ENCODE measurements around the gene FARS2.

Gene FARS2

DNA sequence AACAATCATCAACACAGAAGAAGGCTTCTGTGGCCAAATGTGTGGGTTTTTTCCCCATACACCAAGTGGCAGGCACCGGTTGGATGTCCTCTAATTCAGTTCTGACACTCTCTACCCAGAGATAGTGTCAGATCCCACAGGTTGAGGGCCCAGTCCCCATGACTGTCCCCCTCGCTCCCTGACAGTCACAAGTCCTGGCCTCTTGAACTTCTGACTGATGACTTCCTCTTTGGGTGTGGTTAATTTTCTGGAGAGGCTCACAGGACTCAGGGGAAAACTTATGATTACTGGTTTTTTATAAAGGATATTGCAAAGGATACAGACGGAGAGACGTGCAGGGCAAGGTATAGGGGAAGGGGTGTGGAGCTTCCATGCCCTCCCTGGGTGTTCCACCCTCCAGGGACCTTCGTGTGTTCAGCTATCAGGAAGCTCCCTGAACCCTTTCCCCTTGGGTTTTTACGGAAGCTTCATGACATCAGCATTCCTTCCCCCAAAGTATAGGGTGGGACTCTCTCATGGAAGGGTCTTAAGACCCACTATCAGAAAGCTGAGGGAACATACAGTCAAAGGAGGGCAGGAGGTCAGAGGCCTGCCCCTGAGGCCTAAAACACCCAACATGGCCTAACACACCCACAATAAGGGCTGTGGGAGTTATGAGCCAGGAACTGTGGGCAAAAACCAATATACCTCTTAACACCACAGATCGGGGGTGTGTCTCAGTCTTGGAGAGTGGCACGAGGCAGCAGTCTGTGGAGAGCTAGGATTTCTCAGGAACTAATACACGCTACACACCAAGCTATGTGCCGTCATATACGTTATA lies 33.3 kb downstream of the FARS2 start:
- Histone ChIP-seq H3K27me3 (ENCODE audit: control insufficient read depth, insufficient read depth, low read length) (no peaks in the 10 kb centered on the region), H3K4me3 (ENCODE audit: low read length) (no peak overlapping the region), H3K9ac (ENCODE audit: low read length) (no peak overlapping the region), H3K9me3 (ENCODE audit: control insufficient read depth, low read length) (no peaks in the 10 kb centered on the region), H3K36me3 (ENCODE audit: control insufficient read depth, insufficient read depth, low read length) (no peaks in the 10 kb centered on the region), H3K4me1 (ENCODE audit: control insufficient read depth, insufficient read depth, low read length) (no peaks in the 10 kb centered on the region)

DNA sequence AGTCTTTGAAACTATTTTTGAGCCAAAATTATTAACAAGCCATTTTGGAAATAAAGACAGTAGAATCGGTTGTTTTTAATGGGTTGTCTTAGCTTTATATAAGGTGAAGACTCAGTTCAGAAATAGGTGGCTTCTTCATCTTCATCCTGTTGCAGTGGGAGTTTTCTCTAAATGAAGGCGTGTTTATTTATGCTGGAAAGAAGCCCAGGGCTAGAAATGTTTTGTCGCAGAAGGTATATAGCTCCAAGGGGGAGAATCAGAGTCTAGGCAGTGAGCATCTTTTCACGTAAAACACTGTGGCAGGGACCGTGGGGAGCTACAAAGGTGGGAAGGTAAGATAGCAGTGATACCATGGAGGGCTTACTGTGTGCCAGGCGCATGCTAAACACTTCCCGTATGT lies 34.3 kb downstream of the FARS2 start:
- Histone ChIP-seq H3K9ac (ENCODE audit: low read length) (no peak overlapping the region), H3K9me3 (ENCODE audit: control insufficient read depth, low read length) (no peaks in the 10 kb centered on the region), H3K27me3 (ENCODE audit: control insufficient read depth, insufficient read depth, low read length) (no peaks in the 10 kb centered on the region), H3K36me3 (ENCODE audit: control insufficient read depth, insufficient read depth, low read length) (no peaks in the 10 kb centered on the region), H3K4me3 (ENCODE audit: low read length) (no peak overlapping the region), H3K4me1 (ENCODE audit: control insufficient read depth, insufficient read depth, low read length) (no peaks in the 10 kb centered on the region)

DNA sequence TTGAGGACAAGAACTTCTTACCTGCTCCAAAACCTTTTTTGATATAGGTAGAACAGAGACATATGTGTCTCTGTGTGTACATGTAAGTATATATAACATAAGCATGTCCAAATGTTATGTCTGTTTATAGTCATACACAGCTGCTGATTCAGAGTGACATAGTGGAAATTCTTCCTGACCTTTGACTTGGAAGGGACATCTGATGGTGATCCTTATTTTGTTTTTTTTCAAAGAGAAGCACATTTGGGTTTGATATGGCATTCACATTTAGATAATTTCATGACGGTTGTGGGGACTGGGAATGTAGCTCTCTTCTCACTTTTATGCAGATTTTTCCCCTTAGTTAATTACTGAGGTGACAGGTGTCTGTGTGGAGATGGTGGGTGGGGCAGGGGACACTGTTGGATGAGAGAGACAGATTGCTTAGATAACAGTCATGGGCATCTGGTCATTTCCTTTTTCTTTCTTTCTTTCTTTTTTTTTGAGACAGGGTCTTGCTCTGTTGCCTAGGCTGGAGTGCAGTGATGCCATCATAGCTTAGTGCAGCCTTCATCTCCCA lies 39.0 kb downstream of the FARS2 start:
- Histone ChIP-seq H3K4me1 (ENCODE audit: control insufficient read depth, insufficient read depth, low read length) (no peaks in the 10 kb centered on the region), H3K4me3 (ENCODE audit: low read length) (no peak overlapping the region), H3K9me3 (ENCODE audit: control insufficient read depth, low read length) (no peaks in the 10 kb centered on the region), H3K9ac (ENCODE audit: low read length) (no peak overlapping the region), H3K27me3 (ENCODE audit: control insufficient read depth, insufficient read depth, low read length) (no peaks in the 10 kb centered on the region), H3K36me3 (ENCODE audit: control insufficient read depth, insufficient read depth, low read length) (no peaks in the 10 kb centered on the region)

DNA sequence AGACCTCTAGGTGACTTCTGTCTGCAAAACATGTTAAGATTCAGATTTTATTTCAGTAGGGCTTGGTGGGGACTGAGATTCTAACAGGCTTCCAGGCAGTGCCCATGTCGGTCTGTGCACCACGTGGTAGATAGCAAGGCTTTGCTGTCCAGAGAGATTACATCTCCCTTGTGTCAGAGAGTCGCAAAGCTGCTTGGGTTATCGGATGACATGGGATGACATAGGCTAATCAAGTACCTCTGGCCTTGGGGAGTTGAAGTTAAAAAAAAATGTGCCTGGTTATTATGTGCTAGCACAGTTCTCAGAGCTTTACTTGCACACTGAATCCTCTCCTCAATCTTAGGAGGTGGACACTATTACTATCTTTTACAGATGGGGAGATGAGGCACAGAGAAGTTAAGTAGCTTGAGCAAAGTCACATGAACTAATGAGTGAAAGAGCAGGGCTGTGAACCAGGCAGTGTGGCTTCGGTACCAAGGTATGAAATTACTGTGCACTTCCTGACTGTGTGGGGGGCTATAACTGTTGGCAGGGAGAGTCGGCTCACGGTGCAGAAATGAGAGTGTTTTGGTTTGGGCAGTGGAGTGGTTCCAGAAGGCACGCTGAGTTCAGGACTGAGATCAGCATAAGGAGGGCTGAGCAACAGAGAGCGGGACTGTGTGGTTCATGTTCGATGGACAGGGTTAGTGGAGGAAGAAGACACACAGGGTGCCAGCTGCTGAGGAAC lies 41.1 kb downstream of the FARS2 start:
- Histone ChIP-seq H3K4me3 (ENCODE audit: low read length) (no peak overlapping the region), H3K36me3 (ENCODE audit: control insufficient read depth, insufficient read depth, low read length) (no peaks in the 10 kb centered on the region), H3K9me3 (ENCODE audit: control insufficient read depth, low read length) (no peaks in the 10 kb centered on the region), H3K4me1 (ENCODE audit: control insufficient read depth, insufficient read depth, low read length) (no peaks in the 10 kb centered on the region), H3K27me3 (ENCODE audit: control insufficient read depth, insufficient read depth, low read length) (no peaks in the 10 kb centered on the region), H3K9ac (ENCODE audit: low read length) (no peak overlapping the region)

DNA sequence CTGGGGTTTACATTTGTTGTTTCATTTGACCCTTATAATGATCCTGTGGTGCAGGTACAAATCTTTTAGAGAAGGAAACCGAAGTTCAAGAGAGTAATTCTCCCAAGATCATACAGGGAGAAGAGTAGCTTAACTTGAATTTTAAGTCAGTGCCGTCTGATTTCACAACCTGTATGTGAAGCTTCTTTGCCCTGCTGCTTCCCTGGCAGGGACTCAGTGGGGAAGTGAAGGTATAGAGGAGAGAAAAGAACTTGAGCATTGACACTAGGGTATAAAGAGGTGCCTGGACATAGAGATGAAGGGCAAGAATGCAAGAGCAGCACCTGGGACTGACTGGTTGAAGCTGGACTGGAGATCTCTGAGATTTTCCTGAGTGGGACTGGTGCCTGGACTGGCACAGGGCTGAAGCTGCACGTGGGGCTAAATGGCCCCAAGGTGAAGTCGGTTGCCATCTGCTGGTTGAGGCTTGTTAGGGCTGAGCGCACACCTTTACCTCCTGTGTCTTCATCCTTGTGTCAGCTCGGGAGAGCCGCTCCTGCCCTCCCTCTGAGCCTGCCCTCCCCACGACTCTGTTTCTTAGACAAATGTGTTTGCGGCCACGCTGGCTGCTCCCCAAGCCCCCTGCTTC lies 41.8 kb downstream of the FARS2 start:
- H3K9ac ChIP-seq (ENCODE audit: low read length), result no peak overlapping the region
- no peaks in the 10 kb centered on the region for H3K36me3 ChIP-seq (ENCODE audit: control insufficient read depth, insufficient read depth, low read length)
- no peak overlapping the region for H3K4me3 ChIP-seq (ENCODE audit: low read length)
- no peaks in the 10 kb centered on the region for H3K4me1 ChIP-seq (ENCODE audit: control insufficient read depth, insufficient read depth, low read length)
- H3K27me3 ChIP-seq (ENCODE audit: control insufficient read depth, insufficient read depth, low read length), result no peaks in the 10 kb centered on the region
- no peaks in the 10 kb centered on the region for H3K9me3 ChIP-seq (ENCODE audit: control insufficient read depth, low read length)

DNA sequence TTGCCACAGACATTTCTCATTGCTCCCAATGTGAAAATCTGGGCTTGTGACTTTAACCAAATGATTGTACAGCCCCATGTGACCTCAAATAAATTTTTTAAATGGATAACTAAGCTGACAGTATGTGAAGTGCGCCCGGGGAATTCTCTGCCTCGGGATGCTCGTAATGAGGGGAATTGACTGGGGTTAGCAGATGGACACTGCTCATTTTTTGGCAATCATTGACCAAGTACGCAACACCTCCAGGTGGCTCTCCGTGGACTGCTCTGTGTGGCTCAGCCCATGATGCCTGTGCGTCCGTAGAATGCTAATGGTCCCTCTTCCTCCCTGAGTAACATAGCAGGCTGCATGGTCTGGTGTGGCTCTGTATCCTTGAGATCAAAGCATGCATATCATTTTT lies 42.4 kb downstream of the FARS2 start:
- Histone ChIP-seq H3K9me3 (ENCODE audit: control insufficient read depth, low read length) (no peaks in the 10 kb centered on the region), H3K27me3 (ENCODE audit: control insufficient read depth, insufficient read depth, low read length) (no peaks in the 10 kb centered on the region), H3K36me3 (ENCODE audit: control insufficient read depth, insufficient read depth, low read length) (no peaks in the 10 kb centered on the region), H3K9ac (ENCODE audit: low read length) (no peak overlapping the region), H3K4me3 (ENCODE audit: low read length) (no peak overlapping the region), H3K4me1 (ENCODE audit: control insufficient read depth, insufficient read depth, low read length) (no peaks in the 10 kb centered on the region)

DNA sequence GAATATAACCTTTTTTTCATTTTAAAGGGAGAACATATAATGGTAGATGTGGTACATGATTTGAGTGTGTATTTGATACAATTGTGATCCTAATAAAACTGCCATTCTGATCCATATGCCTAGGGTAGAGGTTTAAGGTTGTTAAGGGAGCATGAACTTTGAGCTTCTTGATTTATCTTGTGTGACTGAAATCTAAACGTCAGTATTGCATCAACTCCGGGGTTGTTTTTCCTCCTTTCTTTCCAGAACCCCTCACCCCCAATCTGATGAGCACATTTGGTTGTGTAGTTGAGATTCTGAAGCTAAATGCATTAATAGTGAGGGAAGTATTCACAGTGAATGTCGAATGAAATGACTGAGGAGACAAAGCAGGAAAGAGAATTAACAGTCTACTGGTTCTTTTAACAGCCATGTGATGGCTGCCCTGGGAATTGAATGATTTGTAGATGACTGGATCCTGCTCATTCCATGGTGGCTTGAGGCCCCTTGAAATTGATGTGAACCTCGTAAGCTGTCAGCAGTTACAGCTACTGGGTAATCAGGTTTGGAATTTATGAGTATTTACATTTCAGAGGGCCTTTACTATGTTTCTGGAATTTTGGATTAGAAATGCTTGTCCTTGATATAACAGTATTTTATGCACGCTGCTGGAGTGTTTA lies 44.8 kb downstream of the FARS2 start:
- no peaks in the 10 kb centered on the region for H3K27me3 ChIP-seq (ENCODE audit: control insufficient read depth, insufficient read depth, low read length)

DNA sequence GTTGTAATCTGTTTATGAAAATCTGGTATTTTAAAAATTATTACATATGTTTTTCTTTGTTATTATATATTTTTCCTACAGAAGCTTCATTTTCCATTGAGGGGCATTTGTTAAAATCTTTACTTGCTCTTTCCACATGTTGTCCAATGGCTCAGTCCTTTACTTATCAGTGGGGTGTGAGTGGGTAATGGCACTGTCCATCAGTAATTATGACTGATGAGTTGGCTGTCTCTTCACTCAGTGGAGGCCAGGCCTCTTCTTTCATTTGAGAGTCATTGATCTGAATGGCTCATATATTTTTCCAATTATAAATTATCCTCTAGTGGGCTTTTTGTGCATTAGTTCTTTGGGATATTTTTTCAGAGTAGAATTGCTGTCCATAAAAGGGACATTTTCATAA lies 45.7 kb downstream of the FARS2 start:
- Histone ChIP-seq H3K9me3 (ENCODE audit: control insufficient read depth, low read length) (no peaks in the 10 kb centered on the region), H3K27me3 (ENCODE audit: control insufficient read depth, insufficient read depth, low read length) (no peaks in the 10 kb centered on the region), H3K9ac (ENCODE audit: low read length) (no peak overlapping the region), H3K36me3 (ENCODE audit: control insufficient read depth, insufficient read depth, low read length) (no peaks in the 10 kb centered on the region), H3K4me1 (ENCODE audit: control insufficient read depth, insufficient read depth, low read length) (no peaks in the 10 kb centered on the region), H3K4me3 (ENCODE audit: low read length) (no peak overlapping the region)

More for the DNA sequence above, 44.8 kb downstream of the FARS2 start:
- no peak overlapping the region for H3K9ac ChIP-seq (ENCODE audit: low read length)
- H3K4me3 ChIP-seq (ENCODE audit: low read length), result no peak overlapping the region
- H3K9me3 ChIP-seq (ENCODE audit: control insufficient read depth, low read length), result no peaks in the 10 kb centered on the region
- no peaks in the 10 kb centered on the region for H3K36me3 ChIP-seq (ENCODE audit: control insufficient read depth, insufficient read depth, low read length)
- no peaks in the 10 kb centered on the region for H3K4me1 ChIP-seq (ENCODE audit: control insufficient read depth, insufficient read depth, low read length)

DNA sequence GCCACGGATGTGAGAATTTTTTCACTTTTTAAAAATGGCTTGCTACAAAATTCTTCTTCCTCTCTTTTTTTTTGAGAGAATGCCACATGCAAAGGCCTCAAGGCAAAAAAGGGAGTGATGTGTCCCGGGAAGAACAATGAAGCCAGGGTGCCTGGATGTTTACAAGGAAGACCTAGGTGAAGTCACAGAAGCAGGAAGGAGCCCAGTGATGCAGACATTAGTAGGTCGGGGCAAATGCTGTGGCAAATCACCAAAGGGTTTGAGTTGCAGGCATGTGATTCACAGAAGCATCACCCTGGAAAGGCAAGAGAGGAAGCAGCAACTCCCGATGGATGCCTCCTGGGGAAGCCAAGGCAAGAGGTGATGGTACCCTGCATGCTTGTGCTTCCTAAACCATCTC lies 46.8 kb downstream of the FARS2 start:
- no peaks in the 10 kb centered on the region for H3K27me3 ChIP-seq (ENCODE audit: control insufficient read depth, insufficient read depth, low read length)
- H3K9me3 ChIP-seq (ENCODE audit: control insufficient read depth, low read length), result no peaks in the 10 kb centered on the region
- H3K9ac ChIP-seq (ENCODE audit: low read length), result no peak overlapping the region
- no peaks in the 10 kb centered on the region for H3K36me3 ChIP-seq (ENCODE audit: control insufficient read depth, insufficient read depth, low read length)
- no peaks in the 10 kb centered on the region for H3K4me1 ChIP-seq (ENCODE audit: control insufficient read depth, insufficient read depth, low read length)
- H3K4me3 ChIP-seq (ENCODE audit: low read length), result no peak overlapping the region

DNA sequence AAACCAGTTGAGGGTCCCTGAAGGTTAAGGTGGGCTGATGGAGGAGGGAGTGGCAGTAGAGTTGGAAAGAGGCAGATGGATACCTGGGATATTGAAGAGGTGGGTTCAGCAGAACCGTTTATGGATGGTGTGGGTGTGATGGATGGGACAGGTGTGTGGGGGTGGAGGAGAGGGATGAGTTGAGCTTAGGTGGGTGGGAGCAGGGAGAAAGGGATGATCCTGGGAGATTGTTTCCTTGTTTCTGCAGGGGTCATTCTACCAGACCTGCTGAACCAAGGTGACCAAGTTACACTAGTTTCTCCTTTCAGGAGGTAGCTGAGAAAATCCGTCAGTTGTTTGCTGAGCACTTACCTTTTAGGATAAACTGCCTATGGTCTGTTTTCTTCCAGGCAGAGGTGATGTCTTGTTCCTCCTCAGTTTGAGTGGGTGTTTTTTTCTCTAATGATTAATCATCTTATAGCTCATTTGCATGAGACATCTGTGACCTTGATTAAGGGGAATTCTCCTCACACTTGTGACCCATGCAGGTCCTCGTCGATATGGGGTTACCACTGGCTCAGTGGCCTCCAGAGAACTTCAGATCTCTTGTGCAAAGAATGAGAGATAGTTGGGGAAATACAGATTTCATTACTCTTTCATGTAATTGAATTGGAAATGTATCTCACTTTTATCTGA lies 53.0 kb downstream of the FARS2 start:
- Histone ChIP-seq H3K9me3 (ENCODE audit: control insufficient read depth, low read length) (no peaks in the 10 kb centered on the region), H3K27me3 (ENCODE audit: control insufficient read depth, insufficient read depth, low read length) (no peaks in the 10 kb centered on the region), H3K4me3 (ENCODE audit: low read length) (no peak overlapping the region), H3K36me3 (ENCODE audit: control insufficient read depth, insufficient read depth, low read length) (no peaks in the 10 kb centered on the region), H3K9ac (ENCODE audit: low read length) (no peak overlapping the region), H3K4me1 (ENCODE audit: control insufficient read depth, insufficient read depth, low read length) (no peaks in the 10 kb centered on the region)

DNA sequence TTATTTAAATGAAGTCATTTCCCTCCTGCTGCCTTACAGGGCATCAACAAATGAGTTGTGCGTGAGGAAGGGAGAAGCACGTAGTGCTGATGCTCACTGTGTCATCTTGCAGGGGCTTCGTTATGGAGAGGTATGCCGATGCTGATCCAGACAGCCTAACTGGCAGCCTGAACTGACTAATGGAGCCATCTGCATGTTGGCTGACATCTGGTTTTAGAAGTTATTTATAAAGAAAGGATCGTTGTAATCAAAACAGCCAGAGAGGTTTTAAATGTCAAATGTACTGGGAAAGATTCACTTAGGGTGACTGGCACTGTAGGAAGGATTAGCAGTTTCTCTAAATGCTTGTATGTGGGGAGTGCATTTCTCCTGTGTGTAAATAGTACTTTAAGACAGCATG lies 54.6 kb downstream of the FARS2 start:
- Histone ChIP-seq H3K9me3 (ENCODE audit: control insufficient read depth, low read length) (no peaks in the 10 kb centered on the region), H3K27me3 (ENCODE audit: control insufficient read depth, insufficient read depth, low read length) (no peaks in the 10 kb centered on the region), H3K36me3 (ENCODE audit: control insufficient read depth, insufficient read depth, low read length) (no peaks in the 10 kb centered on the region), H3K4me3 (ENCODE audit: low read length) (no peak overlapping the region), H3K4me1 (ENCODE audit: control insufficient read depth, insufficient read depth, low read length) (no peaks in the 10 kb centered on the region), H3K9ac (ENCODE audit: low read length) (no peak overlapping the region)
